ENCODE measurements around the gene ANKS1B. TPM values are rescaled to one million over a fixed set of nuclear protein-coding genes. Genes with fewer than 3 reads are reported as not detected.

The ANKS1B gene
- total RNA-seq, 1 donor from 2014 or later: 11.3 TPM

- no peak for DNase-seq
- Mint-ChIP-seq H3K27ac (ENCODE audit: unreplicated experiment) (no peak overlapping the region), H3K36me3 (ENCODE audit: unreplicated experiment) (no peaks in the 10 kb centered on the region), H3K4me3 (ENCODE audit: unreplicated experiment) (no peak overlapping the region), H3K27me3 (ENCODE audit: unreplicated experiment) (peaks cover 2% of the 10 kb centered on the region), H3K4me1 (ENCODE audit: low read depth, unreplicated experiment) (peaks cover 2% of the 10 kb centered on the region), H3K9me3 (ENCODE audit: unreplicated experiment) (no peaks in the 10 kb centered on the region)
- TF ChIP-seq, protein P1, sequence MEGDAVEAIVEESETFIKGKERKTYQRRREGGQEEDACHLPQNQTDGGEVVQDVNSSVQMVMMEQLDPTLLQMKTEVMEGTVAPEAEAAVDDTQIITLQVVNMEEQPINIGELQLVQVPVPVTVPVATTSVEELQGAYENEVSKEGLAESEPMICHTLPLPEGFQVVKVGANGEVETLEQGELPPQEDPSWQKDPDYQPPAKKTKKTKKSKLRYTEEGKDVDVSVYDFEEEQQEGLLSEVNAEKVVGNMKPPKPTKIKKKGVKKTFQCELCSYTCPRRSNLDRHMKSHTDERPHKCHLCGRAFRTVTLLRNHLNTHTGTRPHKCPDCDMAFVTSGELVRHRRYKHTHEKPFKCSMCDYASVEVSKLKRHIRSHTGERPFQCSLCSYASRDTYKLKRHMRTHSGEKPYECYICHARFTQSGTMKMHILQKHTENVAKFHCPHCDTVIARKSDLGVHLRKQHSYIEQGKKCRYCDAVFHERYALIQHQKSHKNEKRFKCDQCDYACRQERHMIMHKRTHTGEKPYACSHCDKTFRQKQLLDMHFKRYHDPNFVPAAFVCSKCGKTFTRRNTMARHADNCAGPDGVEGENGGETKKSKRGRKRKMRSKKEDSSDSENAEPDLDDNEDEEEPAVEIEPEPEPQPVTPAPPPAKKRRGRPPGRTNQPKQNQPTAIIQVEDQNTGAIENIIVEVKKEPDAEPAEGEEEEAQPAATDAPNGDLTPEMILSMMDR (IDR thresholded peaks at IDR 0.05; ENCODE audit: partially characterized antibody, unreplicated experiment): no peak
Observed at GRCh38 chr12:99911081-99911480, 73.7 kb downstream of the ANKS1B start.

GRCh38 chr12:99910342-99910741, 74.4 kb downstream of the ANKS1B start:
- Mint-ChIP-seq H3K4me3 (ENCODE audit: unreplicated experiment) (no peak overlapping the region), H3K4me1 (ENCODE audit: low read depth, unreplicated experiment) (peaks cover 2% of the 10 kb centered on the region), H3K9me3 (ENCODE audit: unreplicated experiment) (no peaks in the 10 kb centered on the region), H3K27ac (ENCODE audit: unreplicated experiment) (no peak overlapping the region), H3K27me3 (ENCODE audit: unreplicated experiment) (peaks cover 2% of the 10 kb centered on the region), H3K36me3 (ENCODE audit: unreplicated experiment) (no peaks in the 10 kb centered on the region)
- no peak for DNase-seq
- TF ChIP-seq, protein P1 (IDR thresholded peaks at IDR 0.05; ENCODE audit: partially characterized antibody, unreplicated experiment): no peak

- Mint-ChIP-seq H3K4me3 (ENCODE audit: unreplicated experiment) (no peak overlapping the region), H3K36me3 (ENCODE audit: unreplicated experiment) (no peaks in the 10 kb centered on the region), H3K27me3 (ENCODE audit: unreplicated experiment) (peaks cover 2% of the 10 kb centered on the region), H3K4me1 (ENCODE audit: low read depth, unreplicated experiment) (peaks cover 2% of the 10 kb centered on the region), H3K9me3 (ENCODE audit: unreplicated experiment) (no peaks in the 10 kb centered on the region), H3K27ac (ENCODE audit: unreplicated experiment) (no peak overlapping the region)
- TF ChIP-seq, protein P1 (IDR thresholded peaks at IDR 0.05; ENCODE audit: partially characterized antibody, unreplicated experiment): no peak
- DNase-seq: no peak
Observed at GRCh38 chr12:99906786-99907579, 77.8 kb downstream of the ANKS1B start.

DNA sequence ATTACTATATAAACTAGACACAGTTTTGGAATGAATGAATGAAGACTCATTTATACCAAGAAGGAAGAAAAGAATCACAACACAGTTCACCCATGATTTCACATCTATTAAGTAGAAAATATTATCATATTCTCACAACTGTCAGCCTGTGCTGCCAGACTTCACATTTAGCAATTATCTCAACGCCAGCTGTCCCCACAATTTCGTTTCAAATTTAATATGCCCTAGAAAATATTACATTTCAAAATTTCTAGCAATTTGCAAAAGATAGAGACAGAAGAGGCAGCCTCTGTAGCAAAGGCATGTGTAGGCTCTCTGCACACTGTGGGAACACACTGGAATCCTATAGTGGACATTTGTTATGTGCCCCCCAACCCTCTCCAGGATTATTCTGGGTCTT, 83.6 kb downstream of the ANKS1B start:
- Mint-ChIP-seq H3K4me1 (ENCODE audit: low read depth, unreplicated experiment) (no peaks in the 10 kb centered on the region), H3K4me3 (ENCODE audit: unreplicated experiment) (no peak overlapping the region), H3K36me3 (ENCODE audit: unreplicated experiment) (no peaks in the 10 kb centered on the region), H3K9me3 (ENCODE audit: unreplicated experiment) (no peaks in the 10 kb centered on the region), H3K27ac (ENCODE audit: unreplicated experiment) (no peak overlapping the region), H3K27me3 (ENCODE audit: unreplicated experiment) (no peaks in the 10 kb centered on the region)
- TF ChIP-seq, protein P1 (IDR thresholded peaks at IDR 0.05; ENCODE audit: partially characterized antibody, unreplicated experiment): no peak
- no peak for DNase-seq

DNA sequence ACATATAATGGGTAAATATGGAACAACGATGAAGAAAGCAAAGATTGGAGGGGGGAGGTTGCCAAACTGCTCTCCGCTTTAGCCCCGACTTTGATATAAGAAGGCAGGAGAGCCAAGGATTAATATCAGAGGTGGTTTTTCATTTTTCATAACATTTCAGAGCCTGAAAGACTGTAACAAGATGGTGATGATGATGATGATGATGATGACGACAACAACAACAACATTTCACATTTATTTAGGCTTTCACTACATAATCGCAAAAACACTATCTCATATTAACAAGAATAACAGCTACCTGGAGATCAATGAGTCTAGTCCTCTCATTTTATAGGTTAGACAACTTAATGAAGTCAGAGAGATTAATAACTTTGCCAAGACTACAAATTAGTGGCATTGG, 86.1 kb downstream of the ANKS1B start:
- H3K9me3 Mint-ChIP-seq (ENCODE audit: unreplicated experiment): no peaks in the 10 kb centered on the region
- TF ChIP-seq, protein P1 (IDR thresholded peaks at IDR 0.05; ENCODE audit: partially characterized antibody, unreplicated experiment): no peak
- no peak overlapping the region for H3K27ac Mint-ChIP-seq (ENCODE audit: unreplicated experiment)
- no peak overlapping the region for H3K4me3 Mint-ChIP-seq (ENCODE audit: unreplicated experiment)
- no peaks in the 10 kb centered on the region for H3K27me3 Mint-ChIP-seq (ENCODE audit: unreplicated experiment)
- no peaks in the 10 kb centered on the region for H3K4me1 Mint-ChIP-seq (ENCODE audit: low read depth, unreplicated experiment)
- DNase-seq: no peak
- no peaks in the 10 kb centered on the region for H3K36me3 Mint-ChIP-seq (ENCODE audit: unreplicated experiment)

Measured in glutamatergic neuron (in vitro differentiated cells).